Activated T-cell treated with anti-CD3 and anti-CD28 coated beads, Interleukin-2, amount 50 U/mL, for 72 hours (primary cell): ENCODE data around the gene AP4B1. TPM values are rescaled to one million over a fixed set of nuclear protein-coding genes. Genes with fewer than 3 reads are reported as not detected.

Source experiments
- ATAC-seq, 2 donors: fragments of 150-1000 bp; cut with Tn5 transposase; replicated peaks in 1 of 2; 2 replicates each; pipeline ENCODE4 v1.10.0; 2021; ENCODE audit warnings: moderate library complexity in 2 of 2, mild to moderate bottlenecking in 1 of 2
- DNase-seq, 2 donors: peaks; one replicate each; pipeline ENCODE4 v3.0.0; 2021 to 2022; ENCODE audit warnings: mixed read lengths in 1 of 2
- H3K27ac Mint-ChIP-seq: one replicate; pipeline ENCODE4 v1.8.0; 2022; ENCODE audit warnings: mild to moderate bottlenecking, moderate library complexity, mixed read lengths
- H3K27me3 Mint-ChIP-seq: one replicate; pipeline ENCODE4 v1.8.0; 2022; ENCODE audit warnings: low read depth, mixed read lengths
- H3K36me3 Mint-ChIP-seq, 2 donors: one replicate each; pipeline ENCODE4 v1.8.0; 2022; ENCODE audit warnings: mixed read lengths in 2 of 2, mild to moderate bottlenecking in 1 of 2; ENCODE audit not compliant: insufficient read depth in 2 of 2
- H3K4me1 Mint-ChIP-seq: one replicate; pipeline ENCODE4 v1.8.0; 2022; ENCODE audit warnings: low read depth, mixed read lengths
- H3K4me3 Mint-ChIP-seq, 2 donors: one replicate each; pipeline ENCODE4 v1.8.0; 2022; ENCODE audit warnings: mild to moderate bottlenecking in 2 of 2, mixed read lengths in 2 of 2, moderate library complexity in 2 of 2
- H3K9me3 Mint-ChIP-seq, 2 donors: one replicate each; pipeline ENCODE4 v1.8.0; 2022; ENCODE audit warnings: mixed read lengths in 2 of 2
- total RNA-seq, 2 donors: library from RNA; stranded (reverse); gene quantifications; one replicate each; pipeline ENCODE4 v1.2.3, GENCODE V29; 2022

Gene AP4B1
- total RNA-seq, 2 donors from 2014 or later, result 50.5 to 68.8 TPM

- Mint-ChIP-seq H3K4me3 (peak overlapping the region; percentile 81 to 92), H3K27ac (peak overlapping the region; percentile 90), H3K27me3 (no peaks in the 10 kb centered on the region), H3K4me1 (peaks cover 85% of the 10 kb centered on the region), H3K9me3 (peaks cover 0 to 2% of the 10 kb centered on the region in 2 donors), H3K36me3 (peaks cover 15 to 29% of the 10 kb centered on the region in 2 donors)
- DNase-seq (peak; percentile 70 to 73), ATAC-seq (peak; percentile 82 to 85)
Observed at GRCh38 chr1:113940365-113941244, 36.0 kb upstream of the AP4B1 start.

- ATAC-seq, result no peak
Observed at GRCh38 chr1:113938192-113938591, 33.6 kb upstream of the AP4B1 start.

DNA sequence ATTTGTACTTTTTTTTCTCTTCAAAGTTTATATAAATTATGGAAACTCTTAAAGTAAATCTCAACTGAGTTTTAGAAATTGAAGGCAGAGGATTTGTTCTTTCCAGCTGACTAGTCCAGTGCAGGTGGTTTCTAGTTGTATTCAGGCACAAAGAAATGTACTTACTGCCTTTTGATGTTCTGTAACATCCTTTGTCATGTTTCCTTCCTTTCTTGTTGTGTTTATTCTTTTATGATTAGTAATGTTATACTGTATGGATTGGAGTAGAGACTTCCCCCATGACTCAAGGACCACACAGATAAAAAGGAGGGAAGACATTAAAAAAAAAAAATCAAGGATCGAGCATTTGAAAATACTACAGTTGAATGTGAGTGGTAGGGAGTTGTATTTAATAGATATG lies 32.5 kb upstream of the AP4B1 start:
- DNase-seq (no peak), ATAC-seq (no peak)
- H3K36me3 Mint-ChIP-seq, result peaks cover 6 to 22% of the 10 kb centered on the region in 2 donors
- peak overlapping the region; percentile 95 for H3K27ac Mint-ChIP-seq
- H3K4me1 Mint-ChIP-seq, result peaks cover 93% of the 10 kb centered on the region
- H3K27me3 Mint-ChIP-seq, result no peaks in the 10 kb centered on the region
- H3K9me3 Mint-ChIP-seq, result no peaks in the 10 kb centered on the region
- H3K4me3 Mint-ChIP-seq, result peak overlapping the region; percentile 47 to 77

More at GRCh38 chr1:113938192-113938591, 33.6 kb upstream of the AP4B1 start:
- peaks cover 7 to 22% of the 10 kb centered on the region in 2 donors for H3K36me3 Mint-ChIP-seq
- H3K4me1 Mint-ChIP-seq, result peaks cover 89% of the 10 kb centered on the region
- H3K27me3 Mint-ChIP-seq, result no peaks in the 10 kb centered on the region
- H3K9me3 Mint-ChIP-seq, result no peaks in the 10 kb centered on the region
- H3K4me3 Mint-ChIP-seq, result peak overlapping the region; percentile 77 to 81
- DNase-seq, result no peak
- peak overlapping the region; percentile 25 for H3K27ac Mint-ChIP-seq

- H3K4me3 Mint-ChIP-seq, result peak overlapping the region; percentile 31 to 65
- H3K27ac Mint-ChIP-seq, result peak overlapping the region; percentile 84
- ATAC-seq (no peak), DNase-seq (no peak)
- no peaks in the 10 kb centered on the region for H3K27me3 Mint-ChIP-seq
- no peaks in the 10 kb centered on the region for H3K9me3 Mint-ChIP-seq
- H3K4me1 Mint-ChIP-seq, result peaks cover 96% of the 10 kb centered on the region
- H3K36me3 Mint-ChIP-seq, result peaks cover 6 to 21% of the 10 kb centered on the region in 2 donors
Observed at GRCh38 chr1:113935970-113936369, 31.4 kb upstream of the AP4B1 start.

DNA sequence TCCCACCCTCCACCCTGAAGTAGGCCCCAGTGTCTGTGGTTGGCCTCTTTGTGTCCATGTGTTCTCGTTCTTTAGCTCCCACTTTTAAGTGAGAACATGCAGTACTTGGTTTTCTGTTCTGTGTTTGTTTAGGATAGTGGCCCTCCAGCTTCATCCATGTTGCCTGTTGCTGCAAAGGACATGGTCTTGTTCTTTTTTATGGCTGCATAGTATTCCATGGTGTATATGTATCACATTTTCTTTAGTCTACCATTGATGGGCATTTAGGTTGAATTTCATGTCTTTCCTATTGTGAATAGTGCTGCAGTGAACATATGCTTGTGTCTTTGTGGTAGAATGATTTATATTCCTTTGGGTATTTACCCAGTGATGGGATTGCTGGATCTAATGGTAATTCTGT lies 30.6 kb upstream of the AP4B1 start:
- Mint-ChIP-seq H3K4me3 (peak overlapping the region in 1 of 2 donors; percentile 65), H3K36me3 (peaks cover 4 to 15% of the 10 kb centered on the region in 2 donors), H3K4me1 (peaks cover 96% of the 10 kb centered on the region), H3K27me3 (no peaks in the 10 kb centered on the region), H3K27ac (peak overlapping the region; percentile 84), H3K9me3 (no peaks in the 10 kb centered on the region)
- no peak for ATAC-seq
- DNase-seq, result no peak

DNA sequence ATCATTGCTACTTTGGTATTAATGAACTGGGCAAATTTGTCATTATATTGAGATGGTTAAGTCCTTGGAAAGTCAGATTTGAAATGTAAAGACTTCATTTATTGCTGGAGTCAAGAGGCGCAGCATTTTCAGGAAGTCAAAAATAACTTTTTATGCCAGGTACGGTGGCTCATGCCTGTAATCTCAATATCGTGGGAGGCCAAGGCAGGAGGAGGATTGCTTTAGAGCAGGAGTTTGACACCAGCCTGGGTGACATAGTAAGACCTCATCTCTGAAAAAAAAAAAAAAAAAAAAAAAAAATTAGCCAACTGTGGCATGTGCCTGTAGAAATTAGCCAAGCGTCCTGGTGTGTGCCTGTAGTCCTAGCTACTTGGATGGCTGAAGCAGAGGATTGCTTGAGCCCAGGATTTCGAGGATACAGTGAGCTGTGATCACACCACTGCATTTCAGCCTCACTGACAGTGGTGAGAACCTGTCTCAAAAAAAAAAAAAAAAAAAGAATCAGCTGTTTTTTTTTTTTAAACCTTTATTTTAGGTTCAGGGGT lies 30.0 kb upstream of the AP4B1 start:
- Mint-ChIP-seq H3K27ac (peak overlapping the region; percentile 76), H3K9me3 (no peaks in the 10 kb centered on the region), H3K4me3 (peak overlapping the region; percentile 83 to 95), H3K27me3 (no peaks in the 10 kb centered on the region), H3K36me3 (peaks cover 5 to 15% of the 10 kb centered on the region in 2 donors), H3K4me1 (peaks cover 91% of the 10 kb centered on the region)
- ATAC-seq, result no peak
- no peak for DNase-seq

DNA sequence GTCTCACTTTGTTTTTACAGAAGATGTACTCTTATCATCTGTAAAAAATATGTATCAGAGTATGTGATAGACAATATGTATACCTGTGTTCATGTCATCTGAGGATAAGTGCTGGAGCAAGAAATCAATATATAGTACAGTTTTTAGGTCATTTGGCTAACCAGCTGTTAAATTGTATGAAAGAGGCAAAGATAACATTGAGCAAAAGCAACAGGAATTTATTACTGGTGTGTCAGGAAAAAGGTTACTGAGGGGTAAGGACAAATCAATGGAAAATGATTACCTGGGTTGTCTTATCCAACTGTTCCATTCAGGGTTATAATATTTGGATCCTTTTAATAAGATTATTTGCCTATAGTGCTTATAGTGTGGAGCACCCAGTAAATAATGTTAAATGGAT lies 29.4 kb upstream of the AP4B1 start:
- peaks cover 85% of the 10 kb centered on the region for H3K4me1 Mint-ChIP-seq
- H3K36me3 Mint-ChIP-seq, result peaks cover 7 to 15% of the 10 kb centered on the region in 2 donors
- ATAC-seq (no peak), DNase-seq (no peak)
- no peaks in the 10 kb centered on the region for H3K9me3 Mint-ChIP-seq
- peak overlapping the region; percentile 83 to 95 for H3K4me3 Mint-ChIP-seq
- H3K27ac Mint-ChIP-seq, result peak overlapping the region; percentile 97
- no peaks in the 10 kb centered on the region for H3K27me3 Mint-ChIP-seq

- Mint-ChIP-seq H3K36me3 (peaks cover 7 to 15% of the 10 kb centered on the region in 2 donors), H3K4me3 (peak overlapping the region; percentile 83 to 95), H3K4me1 (peaks cover 70% of the 10 kb centered on the region), H3K27ac (peak overlapping the region; percentile 97), H3K27me3 (no peaks in the 10 kb centered on the region), H3K9me3 (no peaks in the 10 kb centered on the region)
- no peak for ATAC-seq
- DNase-seq, result no peak
Observed at GRCh38 chr1:113931451-113931851, 26.9 kb upstream of the AP4B1 start.

DNA sequence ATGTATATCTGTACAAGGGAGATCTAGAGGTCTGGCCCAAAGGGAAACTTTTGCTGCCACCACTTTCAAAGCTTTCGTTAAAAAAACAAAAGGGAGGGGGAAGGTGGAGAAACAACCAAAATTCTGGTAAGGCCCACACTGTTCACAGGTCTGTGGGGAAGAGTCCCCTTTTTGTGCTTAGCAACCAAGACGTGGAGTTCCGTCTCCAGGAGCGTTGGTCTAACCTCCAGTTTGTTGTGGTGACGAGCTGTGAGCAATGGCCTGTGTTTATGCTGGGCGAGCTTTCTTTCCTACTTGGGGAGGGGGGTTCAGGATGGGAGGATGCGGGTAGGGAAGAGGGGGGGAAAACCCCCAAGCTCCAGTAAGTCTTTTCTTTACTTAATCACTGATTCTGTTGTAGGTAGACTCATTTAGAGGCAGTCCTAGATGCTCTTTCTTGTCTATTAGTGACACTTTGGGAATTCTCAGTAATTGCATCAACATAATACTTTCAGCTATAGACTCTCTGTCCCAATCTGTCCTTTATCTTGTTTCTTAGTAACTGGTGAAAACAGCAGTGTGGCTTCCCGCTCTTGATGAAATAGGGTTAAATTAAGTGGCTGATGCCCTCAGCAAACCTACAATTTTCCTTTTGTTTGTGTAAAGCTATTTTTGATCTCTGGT lies 26.0 kb upstream of the AP4B1 start:
- ATAC-seq (peak; percentile 59 to 60), DNase-seq (peak; percentile 72 to 78)
- H3K27ac Mint-ChIP-seq, result peak overlapping the region; percentile 97
- H3K9me3 Mint-ChIP-seq, result no peaks in the 10 kb centered on the region
- peaks cover 62% of the 10 kb centered on the region for H3K4me1 Mint-ChIP-seq
- H3K27me3 Mint-ChIP-seq, result no peaks in the 10 kb centered on the region
- H3K36me3 Mint-ChIP-seq, result peaks cover 7 to 15% of the 10 kb centered on the region in 2 donors
- peak overlapping the region; percentile 83 to 95 for H3K4me3 Mint-ChIP-seq

DNA sequence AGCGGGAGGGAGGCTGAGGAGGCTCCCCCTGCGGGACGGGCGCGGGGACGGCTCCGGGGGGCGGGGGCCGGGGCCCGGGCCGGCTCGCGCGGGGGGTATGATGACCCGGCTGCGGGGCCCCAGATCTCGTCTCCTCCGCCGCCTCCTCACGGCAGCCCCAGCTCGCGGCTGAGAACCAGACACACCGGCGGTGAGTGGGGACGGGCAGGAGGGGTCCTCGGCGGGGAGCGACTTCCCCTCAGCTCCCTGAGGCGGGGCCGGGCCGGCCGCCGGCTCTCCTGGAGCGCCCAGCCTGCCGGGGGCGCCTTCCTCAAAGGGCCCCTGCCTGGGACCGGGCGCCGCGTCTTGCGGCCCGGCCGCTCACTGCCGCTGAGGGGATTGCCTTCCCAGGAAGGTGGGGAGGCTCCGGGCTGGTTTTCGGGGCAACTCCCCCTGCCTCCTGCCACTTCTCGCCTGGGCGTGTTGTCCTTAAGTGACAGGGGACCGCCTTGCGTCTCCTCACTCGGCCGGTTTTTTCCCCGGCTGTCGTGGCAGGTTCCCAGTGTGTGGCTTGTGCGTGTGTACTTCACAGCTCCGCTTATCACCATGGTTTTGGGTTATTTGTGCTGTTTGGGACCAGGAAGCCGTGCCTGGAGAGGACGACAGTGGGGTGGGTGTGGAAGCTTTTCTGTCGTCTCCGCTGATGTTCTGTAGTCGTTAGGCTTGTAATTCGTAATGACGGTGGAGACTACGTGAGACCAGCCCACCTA lies 25.3 kb upstream of the AP4B1 start:
- peak overlapping the region; percentile 83 to 95 for H3K4me3 Mint-ChIP-seq
- H3K9me3 Mint-ChIP-seq, result no peaks in the 10 kb centered on the region
- peaks cover 56% of the 10 kb centered on the region for H3K4me1 Mint-ChIP-seq
- no peaks in the 10 kb centered on the region for H3K27me3 Mint-ChIP-seq
- H3K27ac Mint-ChIP-seq, result peak overlapping the region; percentile 97
- H3K36me3 Mint-ChIP-seq, result peaks cover 5 to 9% of the 10 kb centered on the region in 2 donors
- peak; percentile 44 to 59 for ATAC-seq
- DNase-seq, result peak; percentile 62 to 76

GRCh38 chr1:113928941-113929749 lies 24.5 kb upstream of the AP4B1 start, which contains the start of gene HIPK1:
Gene HIPK1, plus strand, starts transcription at chr1:113929324.
- DNase-seq, result peak; percentile 94 to 95
- ATAC-seq, result peak; percentile 70 to 77
- H3K27ac Mint-ChIP-seq, result peak within 1 kb of the TSS; percentile 97
- no peaks in the 10 kb centered on the region for H3K9me3 Mint-ChIP-seq
- peak within 1 kb of the TSS; percentile 94 to 95 for H3K4me3 Mint-ChIP-seq
- peaks cover 57% of the 10 kb centered on the region for H3K4me1 Mint-ChIP-seq
- no peaks in the 10 kb centered on the region for H3K27me3 Mint-ChIP-seq
- peaks cover 5 to 9% of the 10 kb centered on the region in 2 donors for H3K36me3 Mint-ChIP-seq
